Testis (tissue), 3 donors: Measurements from ENCODE around the gene PRR29. TPM values are rescaled to one million over a fixed set of nuclear protein-coding genes. Genes with fewer than 3 reads are reported as not detected.

Source experiments
- DNase-seq: peaks from one replicate; pipeline ENCODE4 v3.0.0-alpha.2; 2019
- H3K27ac ChIP-seq, 2 donors: fragments of 200-600 bp; sonication (generic); one replicate each; pipeline ENCODE4 v1.5.1; 2019
- H3K27me3 ChIP-seq: fragments of 200-600 bp; sonication (generic); one replicate; pipeline ENCODE4 v1.5.1; 2019
- H3K36me3 ChIP-seq: fragments of 200-600 bp; sonication (generic); one replicate; pipeline ENCODE4 v1.5.1; 2017; ENCODE audit warnings: low read depth; ENCODE audit errors: missing control alignments
- H3K4me1 ChIP-seq: fragments of 200-600 bp; sonication (generic); one replicate; pipeline ENCODE4 v1.5.1; 2019
- H3K4me3 ChIP-seq, 2 donors: fragments of 200-600 bp; sonication (generic); one replicate each; pipeline ENCODE4 v1.5.1; 2017 to 2019
- H3K9me3 ChIP-seq: fragments of 200-600 bp; sonication (generic); one replicate; pipeline ENCODE4 v1.5.1; 2017
- POLR2A ChIP-seq: fragments of 450-650 bp; IDR thresholded peaks from one replicate; pipeline ENCODE4 v1.6.1; 2017; ENCODE audit warnings: antibody characterized with exemption, mild to moderate bottlenecking, moderate library complexity
- WGBS, 2 donors: methylation state at CpG; one replicate each; pipeline ENCODE4 v1.1.5; 2018; 5-methylcytosine and 5-hydroxymethylcytosine counted together
- intact Hi-C: fragments of 100-400 bp; cut with DNase I; formaldehyde crosslinking; loops from one replicate; pipeline ENCODE4 v1.15.1; 2023; ENCODE audit warnings: low total_unique reads
- polyA plus RNA-seq: library from polyadenylated mRNA; stranded (reverse); fragments of 350-450 nt; fragmentation: Illumina TruSeq; extraction: RNeasy Lipid Tissue Mini Kit (QIAGEN cat#74804); gene quantifications from one replicate; pipeline ENCODE4 v1.2.3, GENCODE V29; 2014; ENCODE audit warnings: low read depth, low replicate concordance; ENCODE audit not compliant: insufficient read depth
- total RNA-seq, 2 donors: library from RNA; depleted of rRNA; stranded (reverse); fragments of >200 nt; gene quantifications; one replicate each; pipeline ENCODE4 v1.2.3, GENCODE V29; 2016
- TF ChIP-seq, protein P1 (sequence below), 3 experiments: fragments of 450-650 bp in 2 of 3; fragments of 200-600 bp in 1 of 3; sonication (generic) in 1 of 3; IDR thresholded peaks; one replicate each; pipeline ENCODE4 v1.5.1; 2016 to 2019; ENCODE audit warnings: antibody characterized with exemption in 3 of 3, mild to moderate bottlenecking in 2 of 3, moderate library complexity in 1 of 3

PRR29 gene
- total and polyA plus RNA-seq, 3 donors from 2014 or later, result 8.6 to 21.8 (median 12.2) TPM

DNA sequence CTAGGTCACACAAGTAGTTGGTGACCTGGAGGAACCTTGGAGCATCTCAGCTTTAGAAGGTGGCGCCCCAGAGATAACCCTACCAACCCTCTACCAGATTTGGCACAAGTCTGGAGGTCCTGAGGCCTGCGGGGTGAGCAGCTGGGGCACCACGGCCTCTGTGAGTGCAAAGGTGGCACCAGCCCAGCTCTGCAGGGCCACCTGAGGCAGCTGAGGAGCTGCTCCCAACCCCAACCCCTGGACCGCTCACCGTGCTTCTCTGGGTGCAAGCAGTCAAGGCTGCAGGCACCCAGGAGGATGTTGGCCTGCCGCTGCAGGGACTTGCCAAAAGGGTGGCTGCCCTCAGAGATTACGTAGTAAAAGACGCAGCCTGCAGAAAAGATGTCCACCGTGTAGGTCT lies 50.7 kb downstream of the PRR29 start:
- 85 to 90% methylated on average over 4 to 9 of the region's 9 CpGs for WGBS, 2 donors
- Histone ChIP-seq H3K27me3 (no peaks in the 10 kb centered on the region), H3K27ac (no peak overlapping the region), H3K36me3 (no peaks in the 10 kb centered on the region), H3K9me3 (no peaks in the 10 kb centered on the region), H3K4me1 (peaks cover under 1% of the 10 kb centered on the region), H3K4me3 (no peak overlapping the region)
- TF ChIP-seq POLR2A, result no peak
- TF ChIP-seq, protein P1, sequence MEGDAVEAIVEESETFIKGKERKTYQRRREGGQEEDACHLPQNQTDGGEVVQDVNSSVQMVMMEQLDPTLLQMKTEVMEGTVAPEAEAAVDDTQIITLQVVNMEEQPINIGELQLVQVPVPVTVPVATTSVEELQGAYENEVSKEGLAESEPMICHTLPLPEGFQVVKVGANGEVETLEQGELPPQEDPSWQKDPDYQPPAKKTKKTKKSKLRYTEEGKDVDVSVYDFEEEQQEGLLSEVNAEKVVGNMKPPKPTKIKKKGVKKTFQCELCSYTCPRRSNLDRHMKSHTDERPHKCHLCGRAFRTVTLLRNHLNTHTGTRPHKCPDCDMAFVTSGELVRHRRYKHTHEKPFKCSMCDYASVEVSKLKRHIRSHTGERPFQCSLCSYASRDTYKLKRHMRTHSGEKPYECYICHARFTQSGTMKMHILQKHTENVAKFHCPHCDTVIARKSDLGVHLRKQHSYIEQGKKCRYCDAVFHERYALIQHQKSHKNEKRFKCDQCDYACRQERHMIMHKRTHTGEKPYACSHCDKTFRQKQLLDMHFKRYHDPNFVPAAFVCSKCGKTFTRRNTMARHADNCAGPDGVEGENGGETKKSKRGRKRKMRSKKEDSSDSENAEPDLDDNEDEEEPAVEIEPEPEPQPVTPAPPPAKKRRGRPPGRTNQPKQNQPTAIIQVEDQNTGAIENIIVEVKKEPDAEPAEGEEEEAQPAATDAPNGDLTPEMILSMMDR (IDR thresholded peaks at IDR 0.05), result no peak
- no peak for DNase-seq
- intact Hi-C loops, result no loop called here

- H3K9me3 ChIP-seq, result no peaks in the 10 kb centered on the region
- TF ChIP-seq, protein P1 (IDR thresholded peaks at IDR 0.05), result no peak
- no peak for TF ChIP-seq POLR2A
- DNase-seq, result no peak
- H3K27ac ChIP-seq, result no peak overlapping the region
- no peaks in the 10 kb centered on the region for H3K36me3 ChIP-seq
- H3K4me1 ChIP-seq, result no peaks in the 10 kb centered on the region
- 82 to 83% methylated on average over 1 of the region's 1 CpG for WGBS, 2 donors
- no peaks in the 10 kb centered on the region for H3K27me3 ChIP-seq
- intact Hi-C loops, result no loop called here
- no peak overlapping the region for H3K4me3 ChIP-seq
These were observed 53.0 kb downstream of the PRR29 start for GRCh38 chr17:64051153-64051552.

DNA sequence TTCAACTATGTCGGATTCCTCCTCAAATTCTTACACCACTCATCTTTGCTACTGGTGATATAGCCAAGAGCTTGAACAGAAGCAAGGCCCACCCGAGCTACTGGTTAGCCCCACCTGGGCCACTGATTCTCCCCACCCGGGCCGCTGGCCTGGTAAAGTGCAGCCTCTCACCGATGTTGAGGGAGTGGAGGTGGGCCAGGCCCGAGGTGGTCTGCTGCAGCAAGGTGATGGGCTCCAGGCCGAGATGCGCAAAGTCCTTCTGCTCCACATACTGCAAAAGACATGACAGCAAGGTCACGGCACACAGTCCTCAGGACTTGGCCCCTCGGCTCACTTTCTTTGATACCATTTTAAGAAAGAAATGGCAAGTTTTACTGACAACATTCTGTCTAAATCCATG lies 55.0 kb downstream of the PRR29 start:
- DNase-seq, result no peak
- Histone ChIP-seq H3K27ac (no peak overlapping the region), H3K4me3 (no peak overlapping the region), H3K36me3 (no peaks in the 10 kb centered on the region), H3K27me3 (no peaks in the 10 kb centered on the region), H3K9me3 (no peaks in the 10 kb centered on the region), H3K4me1 (no peaks in the 10 kb centered on the region)
- intact Hi-C loops, result no loop called here
- TF ChIP-seq POLR2A, result no peak
- TF ChIP-seq, protein P1 (IDR thresholded peaks at IDR 0.05), result no peak
- 97% methylated on average over 10 of the region's 10 CpGs for WGBS, 2 donors

Other genes with a start within 250 kb of the PRR29 start
- 10 to 100 TPM; 65.7 to 68.0 TPM for gene CCDC47, start 224.8 kb upstream of the PRR29 start, total RNA-seq
- gene CCDC47, start 224.8 kb upstream of the PRR29 start, polyA plus RNA-seq, result 52.4 TPM
- gene DDX42, start 224.2 kb upstream of the PRR29 start, total RNA-seq, result 100 to 1,000 TPM; 173 to 203 TPM
- 124 TPM for gene DDX42, start 224.2 kb upstream of the PRR29 start, polyA plus RNA-seq
- 100 to 1,000 TPM; 121 to 145 TPM for gene PSMC5, start 170.9 kb upstream of the PRR29 start, total RNA-seq
- 269 TPM for gene PSMC5, start 170.9 kb upstream of the PRR29 start, polyA plus RNA-seq
- gene FTSJ3, start 170.7 kb upstream of the PRR29 start, total RNA-seq, result 10 to 100 TPM; 47.2 to 59.7 TPM
- gene FTSJ3, start 170.7 kb upstream of the PRR29 start, polyA plus RNA-seq, result 39.9 TPM
- 100 to 1,000 TPM; 121 to 122 TPM for gene SMARCD2, start 155.7 kb upstream of the PRR29 start, total RNA-seq
- 95.2 TPM for gene SMARCD2, start 155.7 kb upstream of the PRR29 start, polyA plus RNA-seq
- under 1 TPM in 1 of 2 donors, not detected in 1; 0.47 TPM for gene CSH2, start 124.7 kb upstream of the PRR29 start, total RNA-seq
- not detected for gene CSH2, start 124.7 kb upstream of the PRR29 start, polyA plus RNA-seq
- under 1 TPM in 1 of 2 donors, not detected in 1; 0.62 TPM for gene GH2, start 116.4 kb upstream of the PRR29 start, total RNA-seq
- gene GH2, start 116.4 kb upstream of the PRR29 start, polyA plus RNA-seq, result not detected
- 1 to 10 TPM in 1 of 2 donors, under 1 TPM in 1; 0.71 to 1.2 TPM for gene CSH1, start 101.8 kb upstream of the PRR29 start, total RNA-seq
- gene CSH1, start 101.8 kb upstream of the PRR29 start, polyA plus RNA-seq, result not detected
- not detected for gene CSHL1, start 87.1 kb upstream of the PRR29 start, total RNA-seq
- not detected for gene CSHL1, start 87.1 kb upstream of the PRR29 start, polyA plus RNA-seq
- under 1 TPM in 1 of 2 donors, not detected in 1; 0.43 TPM for gene GH1, start 79.5 kb upstream of the PRR29 start, total RNA-seq
- gene GH1, start 79.5 kb upstream of the PRR29 start, polyA plus RNA-seq, result not detected
- gene CD79B, start 66.0 kb upstream of the PRR29 start, total RNA-seq, result under 1 TPM; 0.62 to 0.87 TPM
- 4.3 TPM for gene CD79B, start 66.0 kb upstream of the PRR29 start, polyA plus RNA-seq
- 1 to 10 TPM; 2.3 to 2.8 TPM for gene SCN4A, start 25.4 kb upstream of the PRR29 start, total RNA-seq
- 2.0 TPM for gene SCN4A, start 25.4 kb upstream of the PRR29 start, polyA plus RNA-seq
- gene ICAM2, start 22.3 kb downstream of the PRR29 start, total RNA-seq, result 10 to 100 TPM in 1 of 2 donors, 1 to 10 TPM in 1; 5.2 to 11.3 TPM
- gene ICAM2, start 22.3 kb downstream of the PRR29 start, polyA plus RNA-seq, result 12.1 TPM
- 10 to 100 TPM; 12.8 to 13.0 TPM for gene ERN1, start 131.8 kb downstream of the PRR29 start, total RNA-seq
- 7.0 TPM for gene ERN1, start 131.8 kb downstream of the PRR29 start, polyA plus RNA-seq